ENCODE data around the gene CYP46A1.

DNA sequence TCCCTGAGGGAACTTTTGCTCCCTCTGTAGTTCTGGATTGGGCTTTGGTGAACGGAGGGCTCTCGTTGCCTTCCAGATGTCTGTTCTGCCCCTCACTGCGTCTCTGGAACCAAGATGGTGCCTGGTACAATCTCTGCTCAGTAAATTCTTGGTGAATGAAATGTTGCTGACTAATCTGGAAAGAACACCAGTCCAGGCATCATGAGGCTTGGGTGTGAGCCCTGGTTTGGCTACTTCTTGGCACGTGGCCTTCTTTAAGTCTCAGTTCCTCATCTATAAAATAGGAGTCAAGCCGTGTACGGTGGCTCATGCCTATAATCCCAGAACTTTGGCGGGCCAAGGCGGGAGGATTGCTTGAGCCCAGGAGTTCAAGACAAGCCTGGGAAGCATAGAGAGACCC lies 34.9 kb upstream of the CYP46A1 start:
- TF ChIP-seq, protein P1, sequence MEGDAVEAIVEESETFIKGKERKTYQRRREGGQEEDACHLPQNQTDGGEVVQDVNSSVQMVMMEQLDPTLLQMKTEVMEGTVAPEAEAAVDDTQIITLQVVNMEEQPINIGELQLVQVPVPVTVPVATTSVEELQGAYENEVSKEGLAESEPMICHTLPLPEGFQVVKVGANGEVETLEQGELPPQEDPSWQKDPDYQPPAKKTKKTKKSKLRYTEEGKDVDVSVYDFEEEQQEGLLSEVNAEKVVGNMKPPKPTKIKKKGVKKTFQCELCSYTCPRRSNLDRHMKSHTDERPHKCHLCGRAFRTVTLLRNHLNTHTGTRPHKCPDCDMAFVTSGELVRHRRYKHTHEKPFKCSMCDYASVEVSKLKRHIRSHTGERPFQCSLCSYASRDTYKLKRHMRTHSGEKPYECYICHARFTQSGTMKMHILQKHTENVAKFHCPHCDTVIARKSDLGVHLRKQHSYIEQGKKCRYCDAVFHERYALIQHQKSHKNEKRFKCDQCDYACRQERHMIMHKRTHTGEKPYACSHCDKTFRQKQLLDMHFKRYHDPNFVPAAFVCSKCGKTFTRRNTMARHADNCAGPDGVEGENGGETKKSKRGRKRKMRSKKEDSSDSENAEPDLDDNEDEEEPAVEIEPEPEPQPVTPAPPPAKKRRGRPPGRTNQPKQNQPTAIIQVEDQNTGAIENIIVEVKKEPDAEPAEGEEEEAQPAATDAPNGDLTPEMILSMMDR (IDR thresholded peaks at IDR 0.05) = no peak
- TF ChIP-seq POLR2A (IDR thresholded peaks at IDR 0.05) = no peak
